DND-41 (cell line): Measurements from ENCODE around the gene RFNG.

Experiments used
- EZH2 ChIP-seq: IDR thresholded peaks from 3 replicates; pipeline ENCODE4 v1.6.1; 2012; ENCODE audit warnings: borderline replicate concordance, low read depth, mild to moderate bottlenecking, moderate library complexity, low read length, inconsistent platforms; ENCODE audit not compliant: severe bottlenecking
- TF ChIP-seq, protein P1 (sequence below): IDR thresholded peaks from 2 replicates; pipeline ENCODE4 v1.5.1; 2012; ENCODE audit warnings: borderline replicate concordance, low read length, moderate library complexity, mild to moderate bottlenecking; ENCODE audit not compliant: poor library complexity, severe bottlenecking; ENCODE audit errors: extremely low read depth

DNA sequence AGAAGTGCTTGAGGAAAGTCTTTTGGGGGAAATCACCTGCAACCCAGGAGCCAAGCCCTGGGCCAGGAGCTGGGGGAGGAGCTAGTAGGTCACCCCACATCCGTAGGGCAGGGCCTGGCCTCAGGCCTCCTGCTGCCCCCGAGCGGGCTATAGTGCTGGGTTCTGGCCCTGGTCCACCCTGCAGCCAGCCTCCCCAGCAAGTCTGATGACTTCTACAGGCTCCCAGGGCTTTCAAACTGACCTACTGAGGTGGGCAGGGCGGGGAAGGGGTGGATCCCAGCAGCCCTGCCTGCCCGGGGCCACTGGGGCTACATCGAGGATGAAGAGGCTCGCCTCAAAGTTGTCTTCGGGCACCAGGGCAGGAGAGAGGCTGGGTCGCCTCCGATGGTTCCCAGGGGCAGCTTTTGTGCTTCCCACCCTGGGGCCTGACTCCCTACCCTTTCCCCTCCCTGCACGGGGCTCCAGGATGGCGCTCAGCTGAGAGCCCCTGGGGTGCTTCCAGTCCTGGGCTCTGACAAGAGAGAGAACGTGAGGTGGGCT lies 33.9 kb downstream of the RFNG start:
- TF ChIP-seq, protein P1, sequence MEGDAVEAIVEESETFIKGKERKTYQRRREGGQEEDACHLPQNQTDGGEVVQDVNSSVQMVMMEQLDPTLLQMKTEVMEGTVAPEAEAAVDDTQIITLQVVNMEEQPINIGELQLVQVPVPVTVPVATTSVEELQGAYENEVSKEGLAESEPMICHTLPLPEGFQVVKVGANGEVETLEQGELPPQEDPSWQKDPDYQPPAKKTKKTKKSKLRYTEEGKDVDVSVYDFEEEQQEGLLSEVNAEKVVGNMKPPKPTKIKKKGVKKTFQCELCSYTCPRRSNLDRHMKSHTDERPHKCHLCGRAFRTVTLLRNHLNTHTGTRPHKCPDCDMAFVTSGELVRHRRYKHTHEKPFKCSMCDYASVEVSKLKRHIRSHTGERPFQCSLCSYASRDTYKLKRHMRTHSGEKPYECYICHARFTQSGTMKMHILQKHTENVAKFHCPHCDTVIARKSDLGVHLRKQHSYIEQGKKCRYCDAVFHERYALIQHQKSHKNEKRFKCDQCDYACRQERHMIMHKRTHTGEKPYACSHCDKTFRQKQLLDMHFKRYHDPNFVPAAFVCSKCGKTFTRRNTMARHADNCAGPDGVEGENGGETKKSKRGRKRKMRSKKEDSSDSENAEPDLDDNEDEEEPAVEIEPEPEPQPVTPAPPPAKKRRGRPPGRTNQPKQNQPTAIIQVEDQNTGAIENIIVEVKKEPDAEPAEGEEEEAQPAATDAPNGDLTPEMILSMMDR: no peak
- TF ChIP-seq EZH2: no peak
